Upper lobe of left lung (tissue), 4 donors: ENCODE data around the gene EFEMP2.

ENCODE experiments used
- CTCF ChIP-seq, 6 experiments: fragments of 450-650 bp in 4 of 6; fragments of 200-600 bp in 2 of 6; sonication (generic) in 2 of 6; IDR thresholded peaks; one replicate each; pipeline ENCODE4 v1.5.1; 2016 to 2019; ENCODE audit warnings: antibody characterized with exemption in 6 of 6
- POLR2A ChIP-seq, 4 donors: fragments of 450-650 bp; IDR thresholded peaks; one replicate each; pipeline ENCODE4 v1.5.1; 2016 to 2017; ENCODE audit warnings: antibody characterized with exemption in 4 of 4, mild to moderate bottlenecking in 2 of 4

GRCh38 chr11:65822776-65823528 lies 49.6 kb downstream of the EFEMP2 start:
- TF ChIP-seq POLR2A (IDR thresholded peaks at IDR 0.05) (no peak), CTCF (IDR thresholded peaks at IDR 0.05) (no peak)
